ENCODE data around the gene RRP15. TPM values are rescaled to one million over a fixed set of nuclear protein-coding genes. Genes with fewer than 3 reads are reported as not detected.
A peak's percentile ranks its signal among the peaks of the same experiment; 100 is the strongest.

Gene RRP15
- total RNA-seq, 1 donor from 2014 or later: 20.3 TPM

DNA sequence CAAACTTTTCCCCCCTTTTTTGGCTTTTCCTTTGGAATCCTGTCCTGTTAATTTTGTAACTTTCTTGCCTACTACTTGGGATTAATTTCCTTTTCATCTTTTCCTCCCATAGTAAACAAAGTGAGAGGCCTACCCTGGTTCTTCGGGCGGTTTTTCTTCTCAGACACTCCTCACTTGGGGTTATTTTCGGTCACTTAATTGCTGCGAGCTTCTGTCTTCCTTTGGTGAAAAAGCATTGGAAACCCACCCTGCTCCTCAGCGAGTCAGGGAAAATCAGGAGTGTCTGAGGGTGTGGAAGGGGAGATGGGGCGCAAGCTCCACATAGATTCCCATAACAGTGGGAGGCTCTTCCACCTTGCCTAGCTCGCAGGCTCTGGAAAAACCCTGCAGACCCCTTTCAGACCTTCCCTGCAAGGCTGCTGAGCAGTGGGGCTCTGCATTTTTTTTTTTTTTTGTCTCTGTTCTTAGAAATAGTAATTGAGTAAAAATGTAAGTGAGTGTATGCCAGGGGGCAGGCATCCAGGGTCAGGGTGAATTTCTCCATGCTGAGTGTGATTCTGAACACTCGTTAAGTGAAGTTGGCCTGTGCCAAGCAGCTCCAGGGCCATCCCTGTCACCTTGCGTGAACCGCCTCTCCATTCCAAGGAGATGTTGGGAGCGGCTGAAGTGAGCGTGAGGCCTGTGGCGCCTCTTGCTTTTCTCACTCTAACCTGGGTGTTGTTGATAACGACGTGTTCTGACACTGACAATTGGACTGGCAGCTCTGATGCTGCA lies 80.3 kb downstream of the RRP15 start:
- Mint-ChIP-seq H3K9me3 (ENCODE audit: unreplicated experiment) (no peaks in the 10 kb centered on the region), H3K27ac (ENCODE audit: unreplicated experiment) (peak overlapping the region; percentile 86), H3K4me1 (ENCODE audit: unreplicated experiment) (peaks cover 80% of the 10 kb centered on the region), H3K4me3 (ENCODE audit: unreplicated experiment) (no peak overlapping the region), H3K27me3 (ENCODE audit: unreplicated experiment) (no peaks in the 10 kb centered on the region), H3K36me3 (ENCODE audit: unreplicated experiment) (peaks cover 36% of the 10 kb centered on the region)
- no peak for DNase-seq (ENCODE audit: extremely low spot score, unreplicated experiment)
- TF ChIP-seq, protein P1, sequence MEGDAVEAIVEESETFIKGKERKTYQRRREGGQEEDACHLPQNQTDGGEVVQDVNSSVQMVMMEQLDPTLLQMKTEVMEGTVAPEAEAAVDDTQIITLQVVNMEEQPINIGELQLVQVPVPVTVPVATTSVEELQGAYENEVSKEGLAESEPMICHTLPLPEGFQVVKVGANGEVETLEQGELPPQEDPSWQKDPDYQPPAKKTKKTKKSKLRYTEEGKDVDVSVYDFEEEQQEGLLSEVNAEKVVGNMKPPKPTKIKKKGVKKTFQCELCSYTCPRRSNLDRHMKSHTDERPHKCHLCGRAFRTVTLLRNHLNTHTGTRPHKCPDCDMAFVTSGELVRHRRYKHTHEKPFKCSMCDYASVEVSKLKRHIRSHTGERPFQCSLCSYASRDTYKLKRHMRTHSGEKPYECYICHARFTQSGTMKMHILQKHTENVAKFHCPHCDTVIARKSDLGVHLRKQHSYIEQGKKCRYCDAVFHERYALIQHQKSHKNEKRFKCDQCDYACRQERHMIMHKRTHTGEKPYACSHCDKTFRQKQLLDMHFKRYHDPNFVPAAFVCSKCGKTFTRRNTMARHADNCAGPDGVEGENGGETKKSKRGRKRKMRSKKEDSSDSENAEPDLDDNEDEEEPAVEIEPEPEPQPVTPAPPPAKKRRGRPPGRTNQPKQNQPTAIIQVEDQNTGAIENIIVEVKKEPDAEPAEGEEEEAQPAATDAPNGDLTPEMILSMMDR (IDR thresholded peaks at IDR 0.05): no peak

DNA sequence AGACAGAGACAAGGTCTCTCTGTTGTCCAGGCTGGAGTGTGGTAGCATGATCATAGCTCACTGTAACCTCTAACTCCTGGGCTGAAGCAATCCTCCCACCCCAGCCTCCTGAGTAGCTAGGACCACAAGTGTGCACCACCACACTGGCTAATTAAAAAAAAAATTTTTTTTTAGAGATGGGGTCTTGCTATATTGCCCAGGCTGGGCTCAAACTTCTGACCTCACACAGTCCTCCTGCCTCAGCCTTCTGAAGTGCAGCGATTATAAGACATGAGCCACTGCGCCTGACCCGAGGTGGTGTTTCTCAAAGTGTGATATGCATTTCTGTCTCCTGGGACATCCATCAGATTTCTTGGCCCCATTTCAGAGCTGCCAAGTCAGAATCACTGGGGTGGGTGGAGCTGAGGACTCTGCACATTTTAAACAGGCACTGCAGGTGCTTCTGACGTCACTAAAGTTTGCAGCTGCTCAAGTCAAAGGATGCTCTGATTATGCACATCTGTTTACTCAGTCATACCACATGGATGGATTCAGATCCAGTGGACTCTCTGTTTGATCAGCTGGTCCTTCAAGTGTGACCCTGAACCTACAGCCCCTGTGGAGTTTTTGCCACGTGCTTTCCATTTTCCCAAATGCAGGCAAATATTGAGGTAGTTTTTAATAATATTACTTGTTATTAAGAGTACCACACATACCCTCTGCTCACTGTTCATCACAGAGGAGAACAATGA lies 81.4 kb downstream of the RRP15 start:
- no peak for DNase-seq (ENCODE audit: extremely low spot score, unreplicated experiment)
- Mint-ChIP-seq H3K27ac (ENCODE audit: unreplicated experiment) (peak overlapping the region; percentile 86), H3K4me1 (ENCODE audit: unreplicated experiment) (peaks cover 80% of the 10 kb centered on the region), H3K27me3 (ENCODE audit: unreplicated experiment) (no peaks in the 10 kb centered on the region), H3K36me3 (ENCODE audit: unreplicated experiment) (peaks cover 35% of the 10 kb centered on the region), H3K4me3 (ENCODE audit: unreplicated experiment) (no peak overlapping the region), H3K9me3 (ENCODE audit: unreplicated experiment) (no peaks in the 10 kb centered on the region)
- TF ChIP-seq, protein P1 (IDR thresholded peaks at IDR 0.05): no peak

DNA sequence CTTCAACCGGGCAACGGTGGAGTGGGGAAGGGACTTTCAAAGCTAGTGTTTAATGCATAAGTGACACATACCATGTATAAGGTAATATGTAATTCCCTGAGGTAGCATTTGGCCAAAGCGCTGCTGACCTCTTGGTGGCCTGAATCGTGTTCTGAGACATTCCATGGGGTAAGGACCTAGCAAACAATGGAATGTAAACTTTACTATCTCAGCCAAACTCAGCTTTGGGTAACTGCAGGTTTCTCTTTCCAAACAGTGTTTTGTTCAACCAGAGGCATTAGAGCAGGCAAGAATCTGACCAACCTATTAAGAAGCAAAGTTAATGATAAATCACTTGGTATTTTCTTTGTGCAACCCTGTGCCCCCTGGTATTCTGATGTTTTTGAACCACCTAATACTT lies 82.0 kb downstream of the RRP15 start:
- TF ChIP-seq, protein P1 (IDR thresholded peaks at IDR 0.05): no peak
- Mint-ChIP-seq H3K4me3 (ENCODE audit: unreplicated experiment) (no peak overlapping the region), H3K9me3 (ENCODE audit: unreplicated experiment) (no peaks in the 10 kb centered on the region), H3K27ac (ENCODE audit: unreplicated experiment) (peak overlapping the region; percentile 9), H3K4me1 (ENCODE audit: unreplicated experiment) (peaks cover 80% of the 10 kb centered on the region), H3K36me3 (ENCODE audit: unreplicated experiment) (peaks cover 29% of the 10 kb centered on the region), H3K27me3 (ENCODE audit: unreplicated experiment) (no peaks in the 10 kb centered on the region)
- no peak for DNase-seq (ENCODE audit: extremely low spot score, unreplicated experiment)

DNA sequence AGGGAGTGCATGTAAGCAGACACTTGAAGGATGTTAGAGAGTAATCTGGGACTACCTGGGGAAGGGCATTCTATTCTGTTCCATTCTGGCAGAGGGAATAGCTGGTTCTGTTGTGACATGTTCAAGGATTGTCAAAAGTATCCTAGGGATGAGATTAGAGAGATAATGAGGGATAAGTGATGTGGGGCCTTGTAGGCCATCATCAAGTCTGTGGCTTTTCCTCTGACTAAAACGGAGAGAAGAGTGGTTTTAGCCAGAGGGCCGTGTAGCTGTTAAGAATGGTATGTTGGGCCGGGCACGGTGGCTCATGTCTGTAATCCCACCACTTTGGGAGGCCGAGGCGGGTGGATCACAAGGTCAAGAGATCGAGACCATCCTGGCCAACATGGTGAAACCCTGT lies 83.6 kb downstream of the RRP15 start:
- Mint-ChIP-seq H3K4me3 (ENCODE audit: unreplicated experiment) (no peak overlapping the region), H3K4me1 (ENCODE audit: unreplicated experiment) (peaks cover 80% of the 10 kb centered on the region), H3K27ac (ENCODE audit: unreplicated experiment) (peak overlapping the region; percentile 31), H3K27me3 (ENCODE audit: unreplicated experiment) (no peaks in the 10 kb centered on the region), H3K9me3 (ENCODE audit: unreplicated experiment) (no peaks in the 10 kb centered on the region), H3K36me3 (ENCODE audit: unreplicated experiment) (peaks cover 29% of the 10 kb centered on the region)
- TF ChIP-seq, protein P1 (IDR thresholded peaks at IDR 0.05): no peak
- no peak for DNase-seq (ENCODE audit: extremely low spot score, unreplicated experiment)
